Measurements from ENCODE around the gene EME1.
"Not testable (repeated sequence)": the region's sequence is repeated elsewhere in the genome, so short reads cannot be mapped to it uniquely, and the experiment has no call there.

GRCh38 chr17:50405351-50405750, 32.3 kb downstream of the EME1 start:
- not testable (repeated sequence) for TF ChIP-seq EZH2 (IDR thresholded peaks at IDR 0.05); POLR2AphosphoS5 (IDR thresholded peaks at IDR 0.05; ENCODE audit: borderline replicate concordance, low read depth, low read length); FOXP2 (optimal IDR thresholded peaks at IDR 0.05; ENCODE audit: control extremely low read depth, extremely low read length, insufficient read depth)
